Ramos (cell line): Measurements from ENCODE around the gene MCC.

Experiments
- in situ Hi-C: fragments of 300-500 bp; cut with MboI; formaldehyde crosslinking; loops from one replicate; pipeline ENCODE4 v1.14.3; 2022; ENCODE audit warnings: low sequenced_read_pairs; ENCODE audit not compliant: unreplicated experiment

The MCC gene

GRCh38 chr5:113282472-113282871, 205.8 kb downstream of the MCC start:
- in situ Hi-C loops = no loop called here

- in situ Hi-C loops = no loop called here
Measured at GRCh38 chr5:113281194-113281593, 207.1 kb downstream of the MCC start.

- in situ Hi-C loops = no loop called here
Measured at GRCh38 chr5:113280541-113280940, 207.7 kb downstream of the MCC start.

- in situ Hi-C loops = no loop called here
Measured at GRCh38 chr5:113278976-113279375, 209.3 kb downstream of the MCC start.

- in situ Hi-C loops = no loop called here
Measured at GRCh38 chr5:113276493-113276892, 211.8 kb downstream of the MCC start.

- in situ Hi-C loops = no loop called here
Measured at GRCh38 chr5:113276001-113276400, 212.3 kb downstream of the MCC start.

- in situ Hi-C loops = no loop called here
Measured at GRCh38 chr5:113274836-113275414, 213.3 kb downstream of the MCC start.

GRCh38 chr5:113273948-113274347, 214.3 kb downstream of the MCC start:
- in situ Hi-C loops = no loop called here

- in situ Hi-C loops = no loop called here
Measured at GRCh38 chr5:113271745-113272454, 216.4 kb downstream of the MCC start.

GRCh38 chr5:113271015-113271414, 217.2 kb downstream of the MCC start:
- in situ Hi-C loops = no loop called here

- in situ Hi-C loops = no loop called here
Measured at GRCh38 chr5:113270086-113270485, 218.2 kb downstream of the MCC start.

GRCh38 chr5:113269023-113269997, 218.9 kb downstream of the MCC start:
- in situ Hi-C loops = no loop called here

GRCh38 chr5:113268232-113268631, 220.0 kb downstream of the MCC start:
- in situ Hi-C loops = no loop called here

- in situ Hi-C loops = no loop called here
Measured at GRCh38 chr5:113267361-113267900, 220.8 kb downstream of the MCC start.

GRCh38 chr5:113266913-113267227, 221.4 kb downstream of the MCC start:
- in situ Hi-C loops = no loop called here

GRCh38 chr5:113266227-113266912, 221.9 kb downstream of the MCC start:
- in situ Hi-C loops = no loop called here

GRCh38 chr5:113265190-113265589, 223.1 kb downstream of the MCC start:
- in situ Hi-C loops = no loop called here

GRCh38 chr5:113264046-113264445, 224.2 kb downstream of the MCC start:
- in situ Hi-C loops = no loop called here

- in situ Hi-C loops = no loop called here
Measured at GRCh38 chr5:113263545-113263944, 224.7 kb downstream of the MCC start.

- in situ Hi-C loops = no loop called here
Measured at GRCh38 chr5:113262674-113263073, 225.6 kb downstream of the MCC start.
